Central memory CD4-positive, alpha-beta T cell (primary cell): Measurements from ENCODE around the gene NEU2.
"Not testable (repeated sequence)": the region's sequence is repeated elsewhere in the genome, so short reads cannot be mapped to it uniquely, and the experiment has no call there.

ENCODE experiments used
- DNase-seq: peaks from one replicate; pipeline ENCODE4 v3.0.0; 2022

Gene NEU2

GRCh38 chr2:233035426-233036161 is 3.1 kb downstream of the NEU2 start:
- no peak for DNase-seq

- no peak for DNase-seq
Observed at GRCh38 chr2:233036162-233036838, 3.8 kb downstream of the NEU2 start.

GRCh38 chr2:233037078-233037477 is 4.6 kb downstream of the NEU2 start:
- no peak for DNase-seq

- no peak for DNase-seq
Observed at GRCh38 chr2:233039212-233039845, 6.9 kb downstream of the NEU2 start.

GRCh38 chr2:233039846-233040530 is 7.5 kb downstream of the NEU2 start:
- no peak for DNase-seq

GRCh38 chr2:233040571-233040970 is 8.1 kb downstream of the NEU2 start:
- DNase-seq = no peak

- no peak for DNase-seq
Observed at GRCh38 chr2:233041722-233042323, 9.4 kb downstream of the NEU2 start.

GRCh38 chr2:233042549-233042948 is 10.1 kb downstream of the NEU2 start:
- no peak for DNase-seq

GRCh38 chr2:233044974-233045605 is 12.6 kb downstream of the NEU2 start:
- no peak for DNase-seq

- DNase-seq = no peak
Observed at GRCh38 chr2:233047206-233047605, 14.7 kb downstream of the NEU2 start.

GRCh38 chr2:233047667-233048066 is 15.2 kb downstream of the NEU2 start:
- no peak for DNase-seq

- DNase-seq = no peak
Observed at GRCh38 chr2:233048569-233049193, 16.2 kb downstream of the NEU2 start.

GRCh38 chr2:233049194-233049761 is 16.8 kb downstream of the NEU2 start:
- DNase-seq = no peak

- no peak for DNase-seq
Observed at GRCh38 chr2:233051241-233052149, 19.0 kb downstream of the NEU2 start.

- DNase-seq = not testable (repeated sequence)
Observed at GRCh38 chr2:233052517-233052916, 20.0 kb downstream of the NEU2 start.

- DNase-seq = peak; percentile 50
Observed at GRCh38 chr2:233053928-233054784, 21.7 kb downstream of the NEU2 start.

- DNase-seq = no peak
Observed at GRCh38 chr2:233055362-233055761, 22.9 kb downstream of the NEU2 start.

- DNase-seq = no peak
Observed at GRCh38 chr2:233056961-233057605, 24.6 kb downstream of the NEU2 start.
